ENCODE results near the gene PTPRN2.

DNA sequence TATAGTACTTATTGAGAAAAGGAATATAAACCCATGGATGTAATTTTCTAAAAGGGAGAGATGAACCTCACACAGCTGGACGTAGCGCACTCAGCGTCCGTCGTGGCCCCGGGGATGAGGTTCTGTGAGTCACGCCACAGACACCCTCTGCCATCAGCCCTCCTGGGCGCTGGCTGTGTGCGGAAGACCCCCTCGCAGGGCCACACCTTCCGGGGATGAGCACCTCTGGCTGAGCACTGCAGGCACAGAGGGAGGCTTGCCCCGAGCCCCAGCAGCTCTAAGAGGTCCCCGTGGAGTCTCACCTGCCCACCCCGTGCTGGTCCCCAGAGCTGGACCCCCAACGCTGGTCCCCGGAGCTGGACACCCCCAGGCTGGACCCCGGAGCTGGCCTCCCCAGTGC lies 215.8 kb downstream of the PTPRN2 start:
- TF ChIP-seq GATA3 (IDR thresholded peaks at IDR 0.05; ENCODE audit: low read depth, low read length) (no peak), GATA2 (IDR thresholded peaks at IDR 0.05; ENCODE audit: low read depth, low read length) (no peak)

Data from SH-SY5Y (cell line).